ENCODE data around the gene IQSEC1.

Gene IQSEC1

DNA sequence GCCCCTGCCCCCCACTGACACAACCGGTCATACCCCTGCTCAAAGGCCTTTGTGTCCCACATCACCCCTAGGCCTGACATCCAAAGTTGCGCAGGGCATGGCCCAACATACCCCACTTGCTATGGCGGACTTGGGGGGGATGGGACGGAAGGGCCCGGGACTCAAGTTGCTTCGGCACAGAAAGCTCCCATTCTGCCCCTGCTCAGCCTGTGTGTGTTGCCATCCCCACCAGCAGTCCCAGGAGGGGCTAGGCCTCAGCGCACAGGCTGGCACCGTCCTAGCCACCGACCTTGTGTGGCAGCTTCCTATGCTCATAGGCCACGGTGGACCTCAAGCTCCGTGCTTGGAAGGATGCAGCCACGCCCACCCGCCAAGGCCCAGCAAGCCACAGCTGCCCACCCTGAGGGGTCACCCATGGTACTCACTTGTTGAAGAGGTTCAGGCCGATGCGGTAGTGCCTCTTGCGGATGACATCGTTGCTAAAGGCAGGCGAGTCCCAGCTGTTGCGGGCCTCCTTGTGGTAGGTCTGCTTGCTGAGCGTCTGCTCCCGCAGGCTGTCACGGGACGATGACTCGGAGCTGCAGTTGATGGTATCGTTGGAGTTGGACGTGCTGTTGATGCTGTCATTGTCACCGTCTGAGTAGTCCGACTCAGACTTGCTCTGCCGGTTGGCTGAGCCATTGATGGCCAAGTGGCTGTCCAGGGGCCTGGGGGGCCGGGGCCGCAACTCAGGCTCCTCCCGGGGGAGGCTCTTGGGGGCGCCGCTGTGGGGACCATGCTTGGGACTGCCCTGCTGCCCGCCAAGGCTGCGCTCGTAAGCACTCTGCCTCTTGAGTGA lies 138.0 kb downstream of the IQSEC1 start:
- DNase-seq (ENCODE audit: low read depth) = no peak
- H3K4me3 ChIP-seq (ENCODE audit: low read depth, low read length) = no peak overlapping the region

DNA sequence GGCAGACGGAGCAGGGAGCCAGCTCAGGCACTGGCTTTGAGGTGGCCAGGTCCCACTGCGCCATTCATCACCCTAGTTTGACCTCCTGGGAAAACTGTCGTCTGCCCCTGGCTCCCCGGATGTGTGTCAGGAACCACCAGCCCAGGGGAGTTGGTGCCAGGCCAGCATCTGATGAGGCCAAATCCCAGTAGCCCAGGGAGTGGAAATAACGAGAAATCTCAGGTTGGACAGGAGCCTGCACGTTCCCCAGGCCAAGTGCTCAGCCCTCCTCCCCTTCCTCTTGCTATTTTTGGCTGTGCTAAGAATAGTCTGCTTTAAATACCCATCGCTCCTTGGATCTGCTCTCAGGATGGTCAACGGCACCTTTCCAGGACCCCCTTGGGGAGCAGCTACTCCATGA lies 138.8 kb downstream of the IQSEC1 start:
- no peak overlapping the region for H3K4me3 ChIP-seq (ENCODE audit: low read depth, low read length)
- no peak for DNase-seq (ENCODE audit: low read depth)

DNA sequence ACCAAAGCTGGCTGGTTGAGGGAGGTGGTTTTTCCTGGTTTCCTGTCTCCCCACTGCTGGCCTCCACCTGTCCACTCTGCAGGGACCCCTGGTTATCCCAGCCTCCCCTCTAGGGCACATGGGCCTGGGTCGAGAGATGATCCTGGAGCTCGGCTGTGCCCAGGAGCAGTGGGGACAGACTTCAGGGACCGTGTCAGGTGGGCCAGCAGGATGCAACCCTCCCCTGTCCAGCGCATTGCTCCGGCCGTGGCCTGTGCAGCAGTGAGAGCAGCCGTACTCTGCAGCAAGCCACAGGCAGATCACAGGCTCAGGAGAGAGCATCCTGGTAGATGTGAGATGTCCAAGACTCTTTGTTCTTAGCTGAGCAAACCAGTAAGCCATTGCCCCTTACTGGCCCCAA lies 139.3 kb downstream of the IQSEC1 start:
- H3K4me3 ChIP-seq (ENCODE audit: low read depth, low read length) = no peak overlapping the region
- no peak for DNase-seq (ENCODE audit: low read depth)

DNA sequence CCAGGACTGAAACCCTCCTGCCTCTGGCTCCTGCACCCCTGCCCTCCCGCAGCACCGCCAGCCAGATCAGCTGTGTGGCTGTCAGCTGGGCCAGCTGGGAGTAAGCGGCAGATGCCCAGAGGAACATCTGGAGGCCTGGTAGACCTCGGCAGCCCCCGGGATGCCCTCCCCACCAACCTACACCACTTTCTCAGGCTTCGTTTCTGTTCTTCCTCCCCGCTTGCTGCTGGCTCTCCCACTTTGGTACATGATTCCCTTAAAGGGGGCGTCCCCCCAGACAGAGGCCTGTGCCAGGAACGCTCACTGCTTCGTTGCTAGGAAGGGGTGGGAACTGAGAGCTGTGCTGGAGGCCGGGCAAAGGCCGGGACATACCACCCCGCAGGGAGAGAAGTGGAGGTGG lies 140.5 kb downstream of the IQSEC1 start:
- DNase-seq (ENCODE audit: low read depth) = no peak
- no peak overlapping the region for H3K4me3 ChIP-seq (ENCODE audit: low read depth, low read length)

DNA sequence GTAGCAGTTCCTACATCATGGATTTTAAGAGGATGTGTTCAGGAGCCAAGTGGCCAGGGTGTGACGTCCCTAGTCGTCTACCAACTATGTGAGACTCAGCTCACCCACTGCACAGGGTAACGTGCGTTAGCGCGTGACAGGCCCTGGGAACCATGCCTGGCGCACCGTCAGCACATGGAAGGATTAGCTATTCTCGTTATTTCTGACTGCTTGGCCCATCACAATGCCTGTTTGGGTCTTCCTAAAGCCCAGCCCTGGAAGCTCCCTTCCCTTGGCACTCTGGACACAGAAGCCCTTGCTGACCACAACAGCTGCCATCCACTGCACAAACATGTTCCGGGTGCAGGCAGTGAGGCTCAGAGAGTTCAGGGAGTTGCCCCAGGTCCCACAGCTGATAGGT lies 140.9 kb downstream of the IQSEC1 start:
- no peak overlapping the region for H3K4me3 ChIP-seq (ENCODE audit: low read depth, low read length)
- no peak for DNase-seq (ENCODE audit: low read depth)

DNA sequence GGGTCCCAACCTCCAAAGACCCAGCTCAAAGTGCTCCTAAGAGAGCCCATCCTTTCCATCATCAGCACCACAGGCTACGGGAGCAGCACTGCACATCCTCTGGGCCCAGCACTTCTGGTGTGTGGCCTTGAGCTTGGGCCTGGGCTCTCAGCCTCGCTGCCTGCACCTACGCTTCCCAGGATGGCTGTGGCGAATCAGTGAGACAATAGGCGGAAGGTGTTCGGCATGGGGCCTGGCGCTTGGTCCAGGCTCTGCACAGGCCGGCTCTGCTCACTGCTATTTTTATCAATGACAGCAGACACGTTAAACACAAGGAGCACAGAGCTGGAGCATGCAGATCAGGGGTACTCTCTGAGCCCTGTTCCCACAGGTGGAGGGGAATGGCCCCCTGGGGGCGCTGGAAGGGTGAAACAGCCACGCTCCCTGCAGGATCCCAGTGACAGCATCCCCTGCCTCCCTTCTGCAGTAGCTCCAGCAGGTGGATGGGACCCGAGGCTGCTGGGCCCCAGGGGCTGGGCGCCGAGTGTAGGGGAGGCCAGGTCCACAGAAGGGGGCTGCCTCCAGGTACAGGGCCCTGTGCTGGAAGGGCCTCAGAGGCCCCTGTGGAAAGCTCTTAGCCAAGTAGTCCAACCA lies 141.8 kb downstream of the IQSEC1 start:
- no peak overlapping the region for H3K4me3 ChIP-seq (ENCODE audit: low read depth, low read length)
- no peak for DNase-seq (ENCODE audit: low read depth)

DNA sequence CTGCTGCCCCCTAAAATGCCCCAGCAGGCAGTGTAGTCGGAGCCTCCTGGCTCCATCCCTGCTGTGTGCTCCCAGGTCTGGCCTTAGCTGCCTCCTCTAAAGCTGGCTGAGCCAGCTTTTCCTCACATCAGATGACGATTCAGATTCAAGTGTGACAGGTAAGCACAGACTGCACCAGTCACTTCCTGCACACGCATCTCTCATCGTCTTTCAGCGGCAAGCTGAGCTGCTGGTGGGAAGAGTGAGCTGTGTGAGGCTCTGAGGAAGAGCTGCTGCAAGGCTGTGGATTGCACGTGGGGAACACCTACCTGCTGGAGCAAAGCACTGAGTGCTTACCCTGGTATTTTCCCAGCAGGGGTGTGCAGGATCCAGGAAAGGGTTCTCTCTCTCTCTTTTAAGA lies 143.4 kb downstream of the IQSEC1 start:
- H3K4me3 ChIP-seq (ENCODE audit: low read depth, low read length) = no peak overlapping the region
- no peak for DNase-seq (ENCODE audit: low read depth)

DNA sequence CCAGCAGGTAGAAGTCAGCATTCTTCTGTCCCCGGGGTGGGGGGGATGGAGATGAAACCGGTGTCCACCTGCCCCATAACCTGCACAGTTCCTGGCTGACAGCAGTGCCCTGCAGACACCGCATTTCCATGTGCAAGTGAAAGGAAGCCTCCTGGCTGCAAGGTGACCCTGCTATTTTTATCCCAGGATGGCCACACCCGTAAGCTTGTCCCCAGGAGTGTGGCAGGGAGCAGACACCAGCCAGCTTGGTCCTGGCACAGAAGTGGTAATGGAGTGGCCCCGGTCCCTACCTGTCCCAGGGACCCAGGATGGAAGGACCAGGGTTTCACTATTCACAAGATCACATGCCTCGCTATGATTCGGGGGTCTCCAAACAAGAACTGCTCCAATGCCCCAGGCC lies 146.6 kb downstream of the IQSEC1 start:
- DNase-seq (ENCODE audit: low read depth) = no peak
- no peak overlapping the region for H3K4me3 ChIP-seq (ENCODE audit: low read depth, low read length)

DNA sequence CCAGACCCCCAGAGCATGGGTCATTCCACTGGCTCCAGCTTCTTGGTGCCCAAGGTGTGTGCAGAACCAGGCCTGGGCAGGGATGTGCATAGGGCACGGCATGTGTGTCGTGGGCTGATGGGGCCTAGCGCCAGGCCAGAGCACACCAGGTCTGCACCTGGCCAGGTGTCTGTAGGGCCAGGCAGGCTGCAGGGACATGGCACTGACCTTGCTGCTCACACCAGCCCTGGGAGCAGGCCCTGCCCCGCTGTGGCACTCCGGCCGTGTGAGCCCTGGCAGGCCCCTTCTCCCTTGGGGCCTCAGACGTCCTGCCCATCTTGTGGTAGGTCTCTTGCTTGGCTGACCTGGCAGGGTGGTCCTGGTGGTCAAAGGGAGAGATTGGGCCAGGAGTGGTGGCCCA lies 147.6 kb downstream of the IQSEC1 start:
- DNase-seq (ENCODE audit: low read depth) = no peak
- H3K4me3 ChIP-seq (ENCODE audit: low read depth, low read length) = no peak overlapping the region

DNA sequence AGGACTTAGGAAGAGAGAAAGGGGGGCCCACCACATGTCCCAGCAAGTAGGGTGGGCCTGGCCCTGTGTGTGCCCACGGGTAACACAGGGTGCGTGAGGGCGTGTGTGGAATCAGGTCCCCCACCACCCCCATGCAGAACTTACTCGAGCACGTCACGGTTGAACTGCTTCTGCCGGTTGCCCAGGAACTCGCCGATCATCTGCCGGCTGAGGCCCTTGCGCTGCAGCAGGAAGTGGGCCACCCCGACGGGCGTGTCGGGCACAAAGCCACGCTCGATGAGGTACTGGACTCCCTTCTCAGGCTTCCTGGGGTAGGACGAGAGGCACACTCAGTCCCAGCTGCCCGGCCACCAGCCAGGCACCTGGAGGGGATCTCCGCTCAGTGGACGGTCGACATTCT lies 148.8 kb downstream of the IQSEC1 start:
- no peak for DNase-seq (ENCODE audit: low read depth)
- no peak overlapping the region for H3K4me3 ChIP-seq (ENCODE audit: low read depth, low read length)

DNA sequence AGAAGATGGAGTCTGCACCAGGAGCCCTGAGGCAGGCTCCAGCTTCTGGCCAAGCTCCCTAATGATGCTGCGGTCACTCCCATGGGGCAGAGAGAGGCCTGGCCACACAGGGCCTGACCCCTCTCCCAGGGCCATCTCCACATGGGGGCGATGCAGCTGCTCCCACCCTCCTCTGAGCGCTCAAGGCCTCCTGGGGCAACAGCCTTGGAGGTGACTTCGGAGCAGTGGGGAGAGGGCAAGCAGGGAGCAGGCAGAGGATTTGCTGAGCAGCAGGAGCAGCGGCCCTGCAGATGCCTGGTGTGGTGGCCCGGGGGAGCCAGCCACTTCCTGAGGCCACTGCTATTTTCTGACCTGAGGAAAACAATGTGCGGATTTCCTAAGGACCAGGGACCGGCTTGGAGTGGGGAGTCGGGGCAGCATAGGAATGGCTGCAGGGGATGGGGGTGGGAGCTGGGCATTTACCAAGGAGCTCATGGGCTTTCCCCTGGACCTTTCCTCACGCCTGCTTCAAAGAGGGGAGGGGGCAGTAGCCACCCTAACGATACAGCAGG lies 150.3 kb downstream of the IQSEC1 start:
- DNase-seq (ENCODE audit: low read depth) = no peak
- no peak overlapping the region for H3K4me3 ChIP-seq (ENCODE audit: low read depth, low read length)

DNA sequence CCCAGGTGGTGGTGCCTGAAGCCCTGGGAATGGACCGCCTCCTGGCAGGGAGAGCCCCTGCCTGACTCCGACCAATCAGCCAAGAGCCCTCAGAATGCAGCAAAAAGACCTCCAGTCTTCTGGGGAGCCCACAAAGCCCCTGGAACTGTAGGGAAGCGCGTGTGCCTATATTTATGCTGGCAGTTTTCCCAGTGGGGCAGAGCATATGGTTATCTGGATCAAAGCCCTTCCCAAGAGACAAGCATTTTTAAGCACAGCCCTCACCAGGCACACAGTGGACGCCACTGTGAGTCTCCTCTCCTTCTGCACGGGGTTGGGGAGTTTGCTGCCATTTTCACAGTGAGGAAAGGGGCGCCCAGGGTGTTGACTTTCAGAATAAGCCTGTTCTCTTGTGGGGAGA lies 150.9 kb downstream of the IQSEC1 start:
- H3K4me3 ChIP-seq (ENCODE audit: low read depth, low read length) = no peak overlapping the region
- no peak for DNase-seq (ENCODE audit: low read depth)

DNA sequence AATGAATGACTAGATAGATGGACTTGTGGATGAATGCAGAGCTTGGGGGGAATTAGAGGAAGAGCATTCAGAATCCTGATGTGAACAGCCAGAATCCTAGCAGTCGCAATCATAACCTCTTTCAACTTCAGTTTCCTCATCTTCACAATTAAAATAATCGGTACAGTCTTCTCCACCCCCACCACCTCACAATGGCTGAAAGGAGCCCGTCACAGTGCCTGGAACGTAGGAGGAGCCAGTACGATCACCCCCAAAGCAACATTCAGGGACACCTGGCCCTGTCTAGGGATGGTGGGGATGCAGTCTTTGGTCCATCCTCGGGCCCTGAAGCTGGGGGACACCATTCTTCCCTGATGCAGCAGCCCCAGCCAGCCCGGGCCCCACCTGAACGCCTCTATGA lies 151.5 kb downstream of the IQSEC1 start:
- H3K4me3 ChIP-seq (ENCODE audit: low read depth, low read length) = no peak overlapping the region
- DNase-seq (ENCODE audit: low read depth) = no peak

DNA sequence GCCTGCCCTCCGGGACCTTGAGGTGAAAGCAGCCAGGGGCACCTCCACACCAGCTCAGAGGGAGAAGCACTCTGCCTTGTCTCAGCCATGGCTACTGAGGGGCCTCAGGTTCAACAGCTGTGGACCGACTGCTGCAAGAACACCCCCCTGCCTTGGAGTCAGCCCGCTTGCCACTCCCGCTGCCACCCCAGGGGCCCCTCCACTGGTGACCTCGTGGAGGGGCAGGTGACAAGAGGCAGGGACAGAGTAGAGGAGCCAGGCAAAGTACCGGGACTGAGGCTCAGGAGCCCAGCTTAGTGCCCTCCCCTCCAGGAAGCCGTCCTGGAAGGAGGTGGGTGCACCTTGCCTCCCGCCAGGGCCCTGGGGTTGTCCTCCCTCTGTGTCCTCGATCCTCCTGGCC lies 152.3 kb downstream of the IQSEC1 start:
- H3K4me3 ChIP-seq (ENCODE audit: low read depth, low read length) = no peak overlapping the region
- no peak for DNase-seq (ENCODE audit: low read depth)

DNA sequence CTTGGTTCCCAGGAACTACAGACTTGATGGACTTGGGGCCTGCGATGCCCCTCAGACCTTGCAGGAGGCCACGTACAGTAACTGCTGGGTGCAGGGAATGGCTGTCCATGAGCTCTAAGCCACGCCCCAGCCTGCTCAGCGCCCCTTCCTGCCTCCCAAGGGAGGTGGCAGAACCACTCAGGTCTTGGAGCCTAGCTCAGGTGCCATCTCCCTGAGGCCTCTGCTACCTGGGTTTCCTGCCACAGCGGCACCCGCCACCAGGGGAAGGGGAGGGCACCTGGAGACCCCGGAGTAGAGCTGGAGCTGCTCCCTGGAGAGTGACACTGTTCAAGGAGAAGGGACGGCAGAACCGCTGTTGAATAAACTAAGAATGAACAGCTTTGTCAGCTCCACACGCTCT lies 154.0 kb downstream of the IQSEC1 start:
- no peak for DNase-seq (ENCODE audit: low read depth)
- H3K4me3 ChIP-seq (ENCODE audit: low read depth, low read length) = no peak overlapping the region

DNA sequence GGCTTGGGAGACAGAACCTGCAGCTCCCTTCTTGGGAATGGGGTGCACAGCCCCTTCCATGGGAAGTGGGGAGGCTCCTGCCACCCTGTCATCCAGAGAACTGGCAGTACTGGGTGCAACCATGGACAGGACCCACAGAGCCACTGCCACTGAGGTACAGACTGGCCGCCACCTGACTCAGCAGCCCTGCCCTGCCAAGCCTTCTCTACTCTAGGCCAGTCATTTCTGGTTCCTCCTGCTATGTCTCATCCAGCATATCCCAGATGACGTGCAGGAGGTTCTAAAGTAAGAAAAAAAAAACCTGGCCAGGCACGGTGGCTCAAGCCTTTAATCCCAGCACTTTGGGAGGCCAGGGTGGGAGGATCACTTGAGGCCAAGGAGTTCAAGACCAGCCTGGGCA lies 155.0 kb downstream of the IQSEC1 start:
- no peak overlapping the region for H3K4me3 ChIP-seq (ENCODE audit: low read depth, low read length)

DNA sequence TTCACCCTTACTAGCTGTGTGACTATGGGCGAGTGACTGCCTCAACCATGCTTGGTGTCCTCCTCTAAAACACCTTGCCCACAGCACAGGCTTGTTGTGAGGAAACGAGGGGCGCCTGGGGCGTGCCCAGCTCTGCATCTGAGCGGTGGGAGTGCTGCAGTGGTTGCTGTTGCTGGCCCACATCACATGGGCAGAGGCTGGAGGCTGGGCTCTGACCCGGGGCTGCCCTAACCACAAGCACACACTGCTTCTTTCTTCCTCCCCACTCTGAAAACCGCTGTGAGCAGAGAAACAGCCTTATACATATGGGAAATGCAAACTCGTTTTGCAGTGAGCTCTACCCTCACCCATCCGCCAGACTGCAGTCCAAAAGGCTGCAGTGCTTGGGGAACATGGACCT lies 157.1 kb downstream of the IQSEC1 start:
- no peak for DNase-seq (ENCODE audit: low read depth)
- H3K4me3 ChIP-seq (ENCODE audit: low read depth, low read length) = no peak overlapping the region

More for the DNA sequence above, 155.0 kb downstream of the IQSEC1 start:
- no peak for DNase-seq (ENCODE audit: low read depth)

DNA sequence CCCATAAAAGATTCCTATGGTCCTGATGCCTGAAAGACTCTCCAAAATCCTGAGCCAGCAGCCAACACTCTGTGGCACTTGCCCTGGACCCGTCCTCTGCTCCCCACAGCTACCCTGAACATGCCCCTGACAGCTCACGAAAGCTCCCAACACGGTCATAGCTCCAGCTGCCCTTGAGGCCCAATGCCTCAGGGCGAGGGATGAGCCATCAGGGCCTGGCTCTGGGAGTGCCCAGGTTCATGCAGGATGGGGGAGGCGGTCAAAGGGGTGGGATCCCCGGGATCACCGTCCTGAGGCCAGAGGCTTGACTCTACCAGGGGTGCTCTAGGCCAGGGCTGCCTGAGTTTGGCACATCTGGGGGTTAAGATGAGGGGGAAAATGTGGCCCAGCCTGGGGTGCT lies 159.1 kb downstream of the IQSEC1 start:
- DNase-seq (ENCODE audit: low read depth) = no peak
- no peak overlapping the region for H3K4me3 ChIP-seq (ENCODE audit: low read depth, low read length)

DNA sequence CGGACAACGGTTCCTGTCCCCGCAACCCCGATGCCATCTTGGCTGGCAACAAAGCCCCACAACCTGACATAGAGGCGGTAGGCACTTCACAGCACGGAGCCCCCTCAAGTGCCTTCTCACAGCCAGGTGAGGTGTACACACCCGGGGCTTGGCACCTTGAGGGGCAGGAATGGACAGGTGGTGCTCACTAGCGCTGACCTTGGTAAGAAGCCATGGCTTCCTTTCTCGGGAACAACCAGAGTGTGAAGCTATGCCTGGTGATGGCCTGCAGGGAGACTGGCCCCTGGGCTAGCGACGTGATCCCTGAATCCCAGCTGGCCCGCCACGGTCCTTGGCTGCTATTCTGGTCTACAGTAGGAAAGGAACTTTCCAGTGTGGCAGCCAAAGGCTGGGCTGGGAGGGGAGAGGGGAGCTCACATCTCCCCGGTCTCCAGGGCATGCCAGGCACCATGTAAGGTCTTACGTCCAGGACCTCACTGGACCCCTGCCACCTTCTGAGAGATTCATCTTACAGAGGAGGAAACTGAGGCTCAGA lies 161.3 kb downstream of the IQSEC1 start:
- no peak for DNase-seq (ENCODE audit: low read depth)
- no peak overlapping the region for H3K4me3 ChIP-seq (ENCODE audit: low read depth, low read length)

DNA sequence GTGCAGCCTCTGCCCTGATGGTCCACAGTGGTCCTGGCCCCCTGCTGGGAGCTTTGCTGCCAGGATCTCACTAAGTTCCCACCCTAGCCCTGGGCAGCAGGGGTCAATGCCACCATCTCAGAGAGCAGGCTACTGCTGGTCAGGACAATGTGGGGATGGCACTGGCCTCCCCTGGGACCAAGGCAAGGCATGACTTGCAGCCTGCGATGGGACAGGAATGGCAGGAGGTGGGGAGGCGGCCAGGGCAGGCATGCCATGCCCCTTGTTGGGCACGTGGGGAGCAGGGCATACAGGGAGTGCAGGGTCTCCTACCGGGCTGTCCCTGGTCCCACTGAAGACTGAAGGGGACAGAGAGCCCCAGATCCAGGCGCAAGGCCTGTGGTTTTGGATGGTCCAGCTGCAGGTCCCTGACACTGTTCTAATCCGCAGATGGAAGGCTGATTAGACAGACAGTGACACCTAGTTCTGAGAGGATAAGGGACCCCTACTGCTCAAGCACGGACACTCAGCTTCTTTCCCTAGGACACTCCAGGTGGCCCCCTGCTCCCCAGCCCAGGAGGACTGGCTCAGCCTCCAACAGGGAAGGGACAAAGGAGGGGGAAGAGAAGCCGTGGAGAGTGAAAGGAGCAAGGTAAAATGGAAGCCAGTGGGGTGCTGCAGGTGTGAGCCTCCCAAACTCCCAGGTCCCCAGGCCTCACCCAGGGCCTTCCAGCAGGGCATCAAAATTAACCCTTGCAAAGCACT lies 162.7 kb downstream of the IQSEC1 start:
- no peak overlapping the region for H3K4me3 ChIP-seq (ENCODE audit: low read depth, low read length)
- DNase-seq (ENCODE audit: low read depth) = no peak
